Activated T-cell treated with anti-CD3 and anti-CD28 coated beads, Interleukin-2, amount 50 U/mL, for 24 hours (primary cell): Measurements from ENCODE around the gene BTBD2.

Experiments
- DNase-seq: peaks from one replicate; pipeline ENCODE4 v3.0.0-alpha.2; 2020
- H3K27ac Mint-ChIP-seq: 2 replicates; pipeline ENCODE4 v1.8.0; 2020; ENCODE audit warnings: mild to moderate bottlenecking, mixed read lengths
- H3K27me3 Mint-ChIP-seq: 2 replicates; pipeline ENCODE4 v1.8.0; 2020; ENCODE audit warnings: mixed read lengths
- H3K36me3 Mint-ChIP-seq: 2 replicates; pipeline ENCODE4 v1.8.0; 2020; ENCODE audit warnings: low read depth, mixed read lengths
- H3K4me1 Mint-ChIP-seq: 2 replicates; pipeline ENCODE4 v1.8.0; 2020; ENCODE audit warnings: low read depth, mixed read lengths
- H3K4me3 Mint-ChIP-seq: 2 replicates; pipeline ENCODE4 v1.8.0; 2020; ENCODE audit warnings: mild to moderate bottlenecking, moderate library complexity, mixed read lengths
- H3K9me3 Mint-ChIP-seq: 2 replicates; pipeline ENCODE4 v1.8.0; 2020; ENCODE audit warnings: mixed read lengths

The BTBD2 gene

GRCh38 chr19:2015608-2015950 is at the start of gene BTBD2:
TSS of gene BTBD2 (minus strand) at chr19:2015714. CDS start at chr19:2015703, 11 bp downstream.
- peaks cover 18% of the 10 kb centered on the region for H3K4me1 Mint-ChIP-seq
- H3K36me3 Mint-ChIP-seq, result peaks cover 5% of the 10 kb centered on the region
- no peaks in the 10 kb centered on the region for H3K27me3 Mint-ChIP-seq
- H3K9me3 Mint-ChIP-seq, result no peaks in the 10 kb centered on the region
- DNase-seq, result peak; percentile 68
- H3K27ac Mint-ChIP-seq, result peak within 1 kb of the TSS; percentile 63
- peak within 1 kb of the TSS; percentile 69 for H3K4me3 Mint-ChIP-seq

DNA sequence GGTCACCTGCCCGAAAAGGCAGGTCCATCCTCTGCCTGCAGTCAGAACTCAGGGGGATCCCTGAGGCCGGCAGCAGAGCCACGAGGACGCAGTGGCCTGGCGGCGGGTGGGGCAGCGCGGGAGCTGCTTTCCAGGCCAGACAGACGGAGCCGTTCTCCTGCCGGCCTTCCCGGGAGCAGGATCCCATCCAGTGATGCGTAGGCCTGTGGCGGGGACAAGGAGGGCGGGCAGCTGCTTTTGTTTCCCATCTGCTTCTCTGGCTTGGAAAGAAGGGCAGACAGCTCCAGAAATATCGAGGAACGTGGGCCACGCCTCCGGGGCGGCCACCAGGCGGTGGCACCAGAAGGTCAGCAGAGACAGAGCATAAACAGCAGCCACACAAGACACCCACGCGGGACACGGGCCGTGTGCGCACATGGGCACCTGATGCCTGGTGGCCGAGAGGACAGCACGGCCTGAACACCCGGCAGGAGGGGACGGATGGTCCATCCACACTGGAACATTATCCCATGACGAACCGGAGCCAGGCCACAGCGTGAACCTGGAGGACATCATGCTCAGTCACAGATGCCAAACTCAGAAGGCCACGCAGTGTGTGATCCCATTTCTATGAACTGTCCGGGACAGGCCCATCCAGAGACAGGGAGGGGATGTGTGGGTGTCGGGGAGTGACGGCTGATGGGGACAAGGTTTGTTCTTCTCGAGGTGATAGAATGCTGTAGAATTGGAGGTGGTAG is 49.4 kb upstream of the BTBD2 start:
- Mint-ChIP-seq H3K36me3 (peaks cover 13% of the 10 kb centered on the region), H3K4me1 (peaks cover 26% of the 10 kb centered on the region), H3K4me3 (no peak overlapping the region), H3K27me3 (no peaks in the 10 kb centered on the region), H3K9me3 (no peaks in the 10 kb centered on the region), H3K27ac (peak overlapping the region; percentile 60)
- no peak for DNase-seq

- H3K9me3 Mint-ChIP-seq, result no peaks in the 10 kb centered on the region
- peaks cover 25% of the 10 kb centered on the region for H3K4me1 Mint-ChIP-seq
- DNase-seq, result no peak
- H3K36me3 Mint-ChIP-seq, result peaks cover 7% of the 10 kb centered on the region
- no peaks in the 10 kb centered on the region for H3K27me3 Mint-ChIP-seq
- H3K27ac Mint-ChIP-seq, result peak overlapping the region; percentile 55
- H3K4me3 Mint-ChIP-seq, result no peak overlapping the region
Observed at GRCh38 chr19:2064395-2064787, 48.9 kb upstream of the BTBD2 start.

- peak overlapping the region; percentile 57 for H3K27ac Mint-ChIP-seq
- DNase-seq, result no peak
- H3K9me3 Mint-ChIP-seq, result no peaks in the 10 kb centered on the region
- H3K4me3 Mint-ChIP-seq, result no peak overlapping the region
- peaks cover 29% of the 10 kb centered on the region for H3K4me1 Mint-ChIP-seq
- H3K36me3 Mint-ChIP-seq, result peaks cover 5% of the 10 kb centered on the region
- H3K27me3 Mint-ChIP-seq, result no peaks in the 10 kb centered on the region
Observed at GRCh38 chr19:2063824-2064223, 48.3 kb upstream of the BTBD2 start.

- DNase-seq, result no peak
- Mint-ChIP-seq H3K4me1 (peaks cover 35% of the 10 kb centered on the region), H3K9me3 (no peaks in the 10 kb centered on the region), H3K27me3 (no peaks in the 10 kb centered on the region), H3K36me3 (peaks cover 5% of the 10 kb centered on the region), H3K4me3 (peak overlapping the region; percentile 88), H3K27ac (peak overlapping the region; percentile 96)
Observed at GRCh38 chr19:2062770-2063169, 47.3 kb upstream of the BTBD2 start.

GRCh38 chr19:2062389-2062729 is 46.8 kb upstream of the BTBD2 start:
- peaks cover 38% of the 10 kb centered on the region for H3K4me1 Mint-ChIP-seq
- H3K36me3 Mint-ChIP-seq, result peaks cover 5% of the 10 kb centered on the region
- no peaks in the 10 kb centered on the region for H3K27me3 Mint-ChIP-seq
- H3K27ac Mint-ChIP-seq, result peak overlapping the region; percentile 96
- H3K9me3 Mint-ChIP-seq, result no peaks in the 10 kb centered on the region
- H3K4me3 Mint-ChIP-seq, result peak overlapping the region; percentile 88
- no peak for DNase-seq

DNA sequence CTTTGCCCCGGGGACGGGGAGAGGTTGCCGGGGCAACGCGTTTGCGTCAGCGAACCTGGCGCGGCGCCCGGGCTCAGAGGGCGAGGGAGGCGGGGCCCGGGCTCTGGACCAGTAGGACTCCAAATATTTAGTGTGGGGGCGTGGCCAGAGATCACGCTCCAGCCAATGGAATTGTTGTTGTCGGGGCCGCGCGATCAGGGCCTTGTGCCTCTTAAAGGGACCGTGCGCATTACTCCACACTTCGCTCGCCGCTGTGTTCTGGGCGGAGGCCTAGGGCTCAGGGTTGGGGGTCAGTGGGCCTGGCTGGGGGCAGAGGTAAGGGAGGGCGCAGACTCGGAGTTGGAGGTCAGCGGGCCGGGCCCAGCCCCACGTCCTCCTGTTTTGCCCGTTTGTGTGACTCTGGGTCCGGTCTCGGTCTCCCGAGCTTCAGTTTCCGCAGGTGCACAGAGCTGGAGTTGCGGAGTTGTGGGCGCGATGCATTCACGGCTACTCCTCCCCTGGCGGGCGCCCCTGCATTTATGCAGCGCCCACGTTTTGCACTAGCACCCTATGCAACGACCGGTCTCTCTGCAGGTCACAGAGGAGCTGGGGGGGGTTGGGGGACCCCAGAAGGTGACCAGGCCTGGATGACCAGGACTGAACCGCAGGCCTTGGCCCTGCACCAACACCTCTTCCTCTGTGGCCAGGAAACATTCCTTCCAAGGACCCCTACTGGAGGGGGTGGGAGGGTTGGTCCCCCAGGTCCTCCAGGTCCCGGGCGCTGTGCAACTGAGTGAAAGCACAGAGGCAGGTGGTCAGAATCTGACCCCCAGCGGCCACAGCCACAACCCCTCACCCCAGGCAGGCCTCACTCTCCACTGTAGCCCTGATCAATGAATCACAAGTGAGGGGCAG is 46.2 kb upstream of the BTBD2 start:
- peak overlapping the region; percentile 88 for H3K4me3 Mint-ChIP-seq
- peak overlapping the region; percentile 96 for H3K27ac Mint-ChIP-seq
- DNase-seq, result peak; percentile 100
- peaks cover 43% of the 10 kb centered on the region for H3K4me1 Mint-ChIP-seq
- no peaks in the 10 kb centered on the region for H3K9me3 Mint-ChIP-seq
- peaks cover 5% of the 10 kb centered on the region for H3K36me3 Mint-ChIP-seq
- H3K27me3 Mint-ChIP-seq, result no peaks in the 10 kb centered on the region

GRCh38 chr19:2060884-2061494 is 45.5 kb upstream of the BTBD2 start:
- Mint-ChIP-seq H3K27ac (peak overlapping the region; percentile 98), H3K27me3 (no peaks in the 10 kb centered on the region), H3K4me3 (peak overlapping the region; percentile 88), H3K36me3 (peaks cover 5% of the 10 kb centered on the region), H3K4me1 (peaks cover 47% of the 10 kb centered on the region), H3K9me3 (no peaks in the 10 kb centered on the region)
- DNase-seq, result no peak

GRCh38 chr19:2059422-2060201 is 44.1 kb upstream of the BTBD2 start:
- H3K36me3 Mint-ChIP-seq, result peaks cover 5% of the 10 kb centered on the region
- H3K9me3 Mint-ChIP-seq, result no peaks in the 10 kb centered on the region
- no peak for DNase-seq
- H3K4me1 Mint-ChIP-seq, result peaks cover 55% of the 10 kb centered on the region
- peak overlapping the region; percentile 98 for H3K27ac Mint-ChIP-seq
- H3K27me3 Mint-ChIP-seq, result no peaks in the 10 kb centered on the region
- peak overlapping the region; percentile 88 for H3K4me3 Mint-ChIP-seq

DNA sequence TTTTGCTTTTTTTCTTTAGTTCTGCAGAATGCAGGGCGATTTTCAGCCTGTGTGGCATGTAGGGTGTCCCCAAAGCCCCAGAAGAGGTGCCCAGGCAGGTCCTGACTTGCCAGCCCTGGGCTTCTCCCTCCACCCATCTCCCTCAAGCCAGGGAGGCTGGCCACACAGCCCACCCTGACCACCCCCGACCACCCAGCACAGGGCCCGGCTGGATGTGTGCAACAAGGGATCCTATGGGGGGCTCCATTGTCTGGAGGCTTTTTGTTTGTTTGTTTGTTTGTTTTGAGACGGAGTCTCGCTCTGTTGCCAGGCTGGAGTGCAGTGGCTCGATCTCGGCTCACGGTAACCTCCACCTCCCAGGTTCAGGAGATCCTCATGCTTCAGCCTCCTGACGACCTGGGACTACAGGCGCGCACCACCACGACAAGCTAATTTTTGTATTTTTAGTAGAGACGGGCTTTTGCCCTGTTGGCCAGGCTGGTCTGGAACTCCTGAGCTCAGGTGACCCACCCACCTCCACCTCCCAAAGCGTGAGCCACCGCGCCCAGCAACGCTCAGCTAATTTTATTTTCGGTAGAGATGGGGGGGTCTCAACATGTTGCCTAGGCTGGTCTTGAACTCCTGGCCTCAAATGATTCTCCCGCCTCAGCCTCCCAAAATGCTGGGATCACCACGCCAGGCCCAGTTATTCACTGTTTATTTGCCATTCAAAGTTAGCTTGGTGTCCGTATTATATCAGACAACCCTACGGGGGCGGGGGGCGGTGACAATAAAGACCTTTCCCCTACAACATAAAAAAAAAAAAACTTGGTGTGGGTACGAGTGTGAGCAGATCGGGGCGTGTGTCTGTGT is 43.3 kb upstream of the BTBD2 start:
- no peak for DNase-seq
- peak overlapping the region; percentile 70 for H3K27ac Mint-ChIP-seq
- peaks cover 54% of the 10 kb centered on the region for H3K4me1 Mint-ChIP-seq
- H3K9me3 Mint-ChIP-seq, result no peaks in the 10 kb centered on the region
- H3K4me3 Mint-ChIP-seq, result no peak overlapping the region
- no peaks in the 10 kb centered on the region for H3K27me3 Mint-ChIP-seq
- peaks cover 5% of the 10 kb centered on the region for H3K36me3 Mint-ChIP-seq

DNA sequence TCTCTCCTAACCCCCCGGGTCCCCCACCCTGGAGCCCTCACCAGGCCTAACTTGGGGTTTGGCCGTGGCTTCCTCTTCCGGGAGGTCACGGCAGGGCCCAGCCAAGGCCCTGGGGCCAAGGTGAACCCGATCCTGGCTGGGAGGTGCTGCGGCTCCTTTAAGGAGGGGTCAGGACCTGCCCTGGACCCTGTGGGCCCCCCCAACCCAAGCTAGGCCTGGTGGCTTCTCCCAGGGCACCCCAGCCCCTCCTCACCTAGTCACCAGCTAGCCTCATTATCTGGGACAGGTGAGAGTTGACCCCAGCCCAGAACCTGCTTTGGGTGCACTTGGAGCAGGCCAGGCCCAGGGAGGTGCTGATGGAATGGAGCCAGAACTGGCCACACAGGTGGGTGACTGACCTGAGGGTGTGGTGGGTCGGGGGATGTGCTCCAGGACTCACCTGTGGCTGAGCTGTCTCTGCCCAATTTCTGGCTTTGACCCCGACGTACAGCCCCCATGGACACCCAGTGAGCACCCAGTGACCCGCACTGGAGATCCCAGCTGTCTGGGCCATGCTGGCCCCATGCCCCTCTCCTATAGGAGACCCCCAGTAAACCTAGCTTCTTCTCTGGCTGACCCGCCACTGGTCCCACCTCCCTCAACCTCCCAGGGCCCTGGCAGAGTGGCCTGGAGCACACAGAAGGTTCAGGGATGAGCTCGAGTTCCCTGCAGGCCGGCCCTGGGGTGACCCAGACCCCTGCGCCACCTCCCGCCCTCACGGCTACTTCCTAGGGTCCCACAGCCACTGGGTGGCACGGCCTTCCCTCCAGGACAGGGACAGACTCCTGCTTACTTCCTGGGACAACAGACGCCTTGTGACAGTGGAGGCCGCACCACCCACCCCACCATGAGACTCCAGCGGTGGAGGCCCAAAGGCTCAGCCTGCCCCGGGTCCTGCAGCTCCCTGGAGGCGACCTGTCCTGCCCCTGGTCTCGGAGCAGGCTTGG is 42.3 kb upstream of the BTBD2 start:
- H3K27ac Mint-ChIP-seq, result peak overlapping the region; percentile 74
- DNase-seq, result no peak
- H3K36me3 Mint-ChIP-seq, result peaks cover 5% of the 10 kb centered on the region
- peaks cover 52% of the 10 kb centered on the region for H3K4me1 Mint-ChIP-seq
- no peak overlapping the region for H3K4me3 Mint-ChIP-seq
- no peaks in the 10 kb centered on the region for H3K27me3 Mint-ChIP-seq
- no peaks in the 10 kb centered on the region for H3K9me3 Mint-ChIP-seq

DNA sequence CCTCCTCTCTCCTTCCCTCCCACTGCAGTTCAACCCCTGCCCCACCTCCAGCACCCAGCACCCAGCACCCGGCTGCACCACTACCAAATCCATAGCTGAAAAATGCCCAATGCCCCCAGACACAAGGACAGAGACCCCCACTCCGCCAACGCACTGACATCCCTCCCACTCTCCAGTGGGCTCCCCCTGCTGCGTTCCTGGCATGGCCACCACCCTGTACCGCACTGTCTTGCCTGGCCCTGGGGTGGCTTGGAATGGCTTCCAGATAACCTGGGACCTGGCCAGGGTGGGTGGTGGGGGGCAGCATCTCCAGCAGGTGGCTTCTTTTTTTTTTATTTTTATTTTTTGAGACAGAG is 41.3 kb upstream of the BTBD2 start:
- Mint-ChIP-seq H3K9me3 (no peaks in the 10 kb centered on the region), H3K4me3 (no peak overlapping the region), H3K36me3 (peaks cover 5% of the 10 kb centered on the region), H3K27me3 (no peaks in the 10 kb centered on the region), H3K27ac (peak overlapping the region; percentile 86), H3K4me1 (peaks cover 52% of the 10 kb centered on the region)
- no peak for DNase-seq
